Measurements from ENCODE around the gene LRRD1.

LRRD1 gene

DNA sequence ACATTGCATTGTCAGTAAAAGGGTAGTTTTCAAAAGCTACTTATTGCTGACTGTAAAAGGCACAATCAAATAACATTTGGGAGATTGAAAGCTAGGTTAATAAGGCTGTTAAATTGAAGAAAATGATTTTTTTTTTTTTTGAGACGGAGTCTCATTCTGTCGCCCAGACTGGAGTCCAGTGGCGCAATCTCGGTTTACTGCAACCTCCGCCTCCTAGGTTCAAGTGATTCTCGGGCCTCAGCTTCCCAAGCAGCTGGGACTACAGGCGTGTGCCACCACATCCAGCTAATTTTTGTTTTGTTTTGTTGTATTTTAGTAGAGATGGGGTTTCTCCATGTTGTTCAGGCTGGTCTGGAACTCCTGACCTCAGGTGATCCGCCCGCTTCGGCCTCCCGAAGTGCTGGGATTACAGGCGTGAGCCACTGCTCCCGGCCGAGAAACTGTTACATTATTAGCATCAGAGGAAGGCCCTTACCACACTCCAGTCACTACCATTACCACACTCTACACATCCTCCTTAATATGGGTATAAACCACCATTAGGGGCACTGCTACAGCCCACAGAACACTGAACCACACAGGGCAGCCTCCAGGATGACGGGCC, 45.7 kb downstream of the LRRD1 start:
- peak overlapping the region; percentile 89 for H3K4me3 ChIP-seq (ENCODE audit: low read depth, low read length)
- ChIA-PET POLR2A (interaction anchor here (0.6 kb wide), 1 partner anchor 36 kb away, joined by 3 read pairs; no protein-coding TSS in a partner anchor), CTCF (interaction anchor here (0.6 to 3.3 kb wide), 14 partner anchors 9 to 328 kb away, joined by 3 to 23 read pairs (median 4); partner anchors contain the start of gene GATAD1)
- no peak for DNase-seq (ENCODE audit: low read depth, low spot score)
- TF ChIP-seq, protein P1, sequence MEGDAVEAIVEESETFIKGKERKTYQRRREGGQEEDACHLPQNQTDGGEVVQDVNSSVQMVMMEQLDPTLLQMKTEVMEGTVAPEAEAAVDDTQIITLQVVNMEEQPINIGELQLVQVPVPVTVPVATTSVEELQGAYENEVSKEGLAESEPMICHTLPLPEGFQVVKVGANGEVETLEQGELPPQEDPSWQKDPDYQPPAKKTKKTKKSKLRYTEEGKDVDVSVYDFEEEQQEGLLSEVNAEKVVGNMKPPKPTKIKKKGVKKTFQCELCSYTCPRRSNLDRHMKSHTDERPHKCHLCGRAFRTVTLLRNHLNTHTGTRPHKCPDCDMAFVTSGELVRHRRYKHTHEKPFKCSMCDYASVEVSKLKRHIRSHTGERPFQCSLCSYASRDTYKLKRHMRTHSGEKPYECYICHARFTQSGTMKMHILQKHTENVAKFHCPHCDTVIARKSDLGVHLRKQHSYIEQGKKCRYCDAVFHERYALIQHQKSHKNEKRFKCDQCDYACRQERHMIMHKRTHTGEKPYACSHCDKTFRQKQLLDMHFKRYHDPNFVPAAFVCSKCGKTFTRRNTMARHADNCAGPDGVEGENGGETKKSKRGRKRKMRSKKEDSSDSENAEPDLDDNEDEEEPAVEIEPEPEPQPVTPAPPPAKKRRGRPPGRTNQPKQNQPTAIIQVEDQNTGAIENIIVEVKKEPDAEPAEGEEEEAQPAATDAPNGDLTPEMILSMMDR (IDR thresholded peaks at IDR 0.05; ENCODE audit: insufficient read depth, low read length, missing control alignments), result no peak

DNA sequence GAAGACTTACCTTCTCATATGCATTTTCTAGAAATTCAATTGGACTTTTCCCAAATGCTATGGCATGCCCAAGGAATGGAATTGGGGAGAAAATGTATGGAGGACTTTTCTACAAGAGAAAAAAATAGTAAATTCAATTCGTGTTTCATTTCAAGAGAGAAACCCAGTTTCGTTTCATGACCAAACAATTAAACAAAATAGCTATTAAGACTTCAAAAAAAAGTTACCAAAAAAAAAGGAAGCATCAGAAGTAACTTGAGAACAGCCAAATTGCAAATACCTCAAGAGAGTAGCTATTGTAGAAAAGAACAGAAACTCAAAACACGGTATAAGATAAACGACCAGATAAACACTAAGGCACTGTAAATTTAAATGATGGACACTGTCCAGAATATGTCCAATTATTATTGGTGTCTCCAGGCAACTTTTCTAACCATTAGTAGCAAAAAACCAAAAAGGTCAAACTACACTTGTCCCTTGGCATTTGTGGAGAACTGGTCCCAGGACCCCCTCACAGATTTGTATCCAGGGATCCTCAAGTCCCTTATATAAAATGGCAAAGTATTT, 47.1 kb downstream of the LRRD1 start:
- H3K4me3 ChIP-seq (ENCODE audit: low read depth, low read length), result no peak overlapping the region
- CTCF ChIA-PET, result interaction anchor here (1.1 to 3.1 kb wide), 5 partner anchors 7 to 329 kb away, joined by 4 to 23 read pairs (median 4); partner anchors contain the start of gene MTERF1
- TF ChIP-seq, protein P1 (IDR thresholded peaks at IDR 0.05; ENCODE audit: insufficient read depth, low read length, missing control alignments), result no peak
- no peak for DNase-seq (ENCODE audit: low read depth, low spot score)
- POLR2A ChIA-PET, result no interaction called here

GRCh38 chr7:92131093-92131492, 47.8 kb downstream of the LRRD1 start:
- no peak overlapping the region for H3K4me3 ChIP-seq (ENCODE audit: low read depth, low read length)
- TF ChIP-seq, protein P1 (IDR thresholded peaks at IDR 0.05; ENCODE audit: insufficient read depth, low read length, missing control alignments), result no peak
- POLR2A ChIA-PET, result no interaction called here
- CTCF ChIA-PET, result interaction anchor here (1.0 to 2.5 kb wide), 3 partner anchors 250 to 330 kb away, joined by 3 to 10 read pairs (median 4); partner anchors contain the start of genes GATAD1 and MTERF1
- DNase-seq (ENCODE audit: low read depth, low spot score), result no peak

DNA sequence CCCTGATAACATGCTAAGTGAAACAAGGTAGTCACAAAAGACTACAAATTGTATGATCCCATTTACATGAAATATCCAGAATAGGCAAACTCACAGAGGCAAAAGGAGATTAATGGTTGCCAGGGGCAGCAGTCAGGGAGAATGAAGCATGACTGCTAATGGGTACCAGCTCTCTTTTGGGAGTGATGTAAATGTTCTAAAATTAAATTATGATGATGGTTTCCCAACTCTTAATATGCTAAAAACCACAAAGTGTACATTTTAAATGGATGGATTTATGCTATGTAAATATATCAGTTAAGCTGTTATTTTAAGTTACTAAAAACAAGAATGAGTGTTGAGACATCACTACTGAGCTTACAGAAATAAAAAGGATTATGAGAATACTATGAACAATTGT, 57.3 kb downstream of the LRRD1 start:
- TF ChIP-seq, protein P1 (IDR thresholded peaks at IDR 0.05; ENCODE audit: insufficient read depth, low read length, missing control alignments), result no peak
- ChIA-PET POLR2A (no interaction called here), CTCF (interaction anchor here (0.8 kb wide), 1 partner anchor 325 kb away, joined by 3 read pairs; no protein-coding TSS in a partner anchor)

DNA sequence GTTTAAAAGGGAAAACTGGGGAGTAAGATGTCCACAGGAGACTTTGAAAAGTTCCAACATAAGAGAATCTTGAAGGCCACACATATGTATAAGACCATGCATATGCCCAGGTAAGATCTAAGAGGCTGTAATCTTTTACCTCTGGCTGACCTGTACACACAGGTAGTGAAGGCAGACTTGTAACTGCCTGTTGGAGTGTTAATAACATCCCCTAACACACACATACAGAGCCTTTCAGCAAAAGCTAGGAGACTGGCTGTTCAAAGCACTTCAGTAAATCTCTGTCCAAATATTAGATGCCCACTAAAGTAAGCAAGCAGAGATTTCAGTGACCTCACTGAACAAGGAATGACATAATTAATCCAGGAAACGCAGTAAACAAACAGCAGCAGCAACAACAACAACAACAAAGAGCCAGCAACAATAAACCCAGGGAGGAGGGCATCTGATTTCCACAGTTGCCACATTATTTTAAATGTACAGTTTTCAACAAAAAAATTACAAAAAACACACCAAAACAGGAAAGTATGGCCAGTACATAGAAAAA, 59.7 kb downstream of the LRRD1 start:
- H3K4me3 ChIP-seq (ENCODE audit: low read depth, low read length), result no peak overlapping the region
- TF ChIP-seq, protein P1 (IDR thresholded peaks at IDR 0.05; ENCODE audit: insufficient read depth, low read length, missing control alignments), result no peak

More for the DNA sequence above, 57.3 kb downstream of the LRRD1 start:
- no peak overlapping the region for H3K4me3 ChIP-seq (ENCODE audit: low read depth, low read length)
- DNase-seq (ENCODE audit: low read depth, low spot score), result no peak

DNA sequence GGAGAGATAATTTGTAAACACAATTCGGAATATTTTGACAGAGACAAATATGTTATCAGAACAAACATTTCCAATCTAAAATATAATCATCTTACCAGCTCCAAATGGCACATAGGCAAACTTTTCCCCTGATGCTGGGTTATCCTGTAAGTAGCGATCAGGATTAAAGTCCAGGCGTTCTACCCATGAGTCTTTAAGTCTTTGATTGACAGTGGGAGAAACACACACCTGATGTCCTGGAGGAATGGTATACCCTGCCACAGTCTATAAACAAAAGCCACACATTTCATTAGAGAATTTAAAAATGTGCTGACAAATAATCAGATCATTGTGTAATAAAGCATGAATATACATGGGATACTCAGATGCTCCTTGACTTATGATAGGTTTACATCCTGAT, 62.0 kb downstream of the LRRD1 start:
- H3K4me3 ChIP-seq (ENCODE audit: low read depth, low read length), result no peak overlapping the region
- TF ChIP-seq, protein P1 (IDR thresholded peaks at IDR 0.05; ENCODE audit: insufficient read depth, low read length, missing control alignments), result no peak
- ChIA-PET POLR2A (no interaction called here), CTCF (interaction anchor here (1.4 kb wide), 1 partner anchor 17 kb away, joined by 4 read pairs; the partner anchor contains the start of gene CYP51A1)
- no peak for DNase-seq (ENCODE audit: low read depth, low spot score)

More for the DNA sequence above, 59.7 kb downstream of the LRRD1 start:
- POLR2A ChIA-PET, result no interaction called here
- CTCF ChIA-PET, result interaction anchor here (1.2 to 1.4 kb wide), 2 partner anchors 305 to 327 kb away, joined by 3 to 4 read pairs; no protein-coding TSS in a partner anchor
- DNase-seq (ENCODE audit: low read depth, low spot score), result no peak
